ENCODE data around the gene PSMD14.
"Not testable (repeated sequence)": the region's sequence is repeated elsewhere in the genome, so short reads cannot be mapped to it uniquely, and the experiment has no call there.

The PSMD14 gene

DNA sequence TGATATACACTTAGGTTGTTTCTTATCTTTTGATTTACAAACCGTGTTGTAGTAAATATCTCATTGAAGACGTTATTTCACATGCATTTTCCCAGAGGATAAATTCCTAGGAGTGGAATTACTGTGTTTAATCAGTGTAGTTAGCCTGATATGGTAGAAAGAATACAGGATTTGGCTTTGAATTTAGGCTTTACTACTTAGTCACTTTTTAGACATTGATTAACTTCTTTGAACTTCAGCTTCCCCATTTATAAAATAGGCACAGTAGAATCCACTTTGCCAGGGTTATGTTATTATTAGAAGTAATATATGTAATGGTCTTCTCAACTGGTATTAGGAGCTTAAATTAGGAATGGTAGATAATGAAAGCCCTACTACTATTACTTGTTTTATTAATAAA lies 27.4 kb downstream of the PSMD14 start:
- Histone ChIP-seq H3K36me3 (no peaks in the 10 kb centered on the region), H3K27ac (no peak overlapping the region), H3K27me3 (no peaks in the 10 kb centered on the region), H3K9me3 (no peaks in the 10 kb centered on the region), H3K4me3 (no peak overlapping the region), H3K4me1 (peaks cover 0 to 25% (median 7%) of the 10 kb centered on the region in 4 donors)
- TF ChIP-seq, protein P1, sequence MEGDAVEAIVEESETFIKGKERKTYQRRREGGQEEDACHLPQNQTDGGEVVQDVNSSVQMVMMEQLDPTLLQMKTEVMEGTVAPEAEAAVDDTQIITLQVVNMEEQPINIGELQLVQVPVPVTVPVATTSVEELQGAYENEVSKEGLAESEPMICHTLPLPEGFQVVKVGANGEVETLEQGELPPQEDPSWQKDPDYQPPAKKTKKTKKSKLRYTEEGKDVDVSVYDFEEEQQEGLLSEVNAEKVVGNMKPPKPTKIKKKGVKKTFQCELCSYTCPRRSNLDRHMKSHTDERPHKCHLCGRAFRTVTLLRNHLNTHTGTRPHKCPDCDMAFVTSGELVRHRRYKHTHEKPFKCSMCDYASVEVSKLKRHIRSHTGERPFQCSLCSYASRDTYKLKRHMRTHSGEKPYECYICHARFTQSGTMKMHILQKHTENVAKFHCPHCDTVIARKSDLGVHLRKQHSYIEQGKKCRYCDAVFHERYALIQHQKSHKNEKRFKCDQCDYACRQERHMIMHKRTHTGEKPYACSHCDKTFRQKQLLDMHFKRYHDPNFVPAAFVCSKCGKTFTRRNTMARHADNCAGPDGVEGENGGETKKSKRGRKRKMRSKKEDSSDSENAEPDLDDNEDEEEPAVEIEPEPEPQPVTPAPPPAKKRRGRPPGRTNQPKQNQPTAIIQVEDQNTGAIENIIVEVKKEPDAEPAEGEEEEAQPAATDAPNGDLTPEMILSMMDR (IDR thresholded peaks at IDR 0.05): no peak
- DNase-seq: no peak
- intact Hi-C loops (cut with DNase I; ENCODE audit: low total_unique reads): no loop called here

DNA sequence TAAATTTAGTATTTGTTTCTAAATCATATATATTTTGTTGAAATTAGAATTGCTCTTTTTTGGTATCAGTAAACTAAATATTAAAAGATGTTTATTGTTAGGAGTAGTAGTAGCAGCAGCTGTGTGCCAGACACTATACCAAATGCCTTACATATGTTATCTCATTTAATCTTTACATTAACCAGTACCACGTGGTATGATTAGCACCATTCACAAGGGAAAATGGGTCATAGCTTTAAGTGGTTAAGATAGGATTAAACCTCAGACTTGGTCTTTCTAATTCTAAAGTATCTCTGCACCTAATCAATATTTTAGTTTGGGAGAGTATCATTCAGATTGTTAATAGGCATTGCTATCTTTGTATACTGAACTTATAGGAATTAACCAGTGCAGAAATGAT lies 29.0 kb downstream of the PSMD14 start:
- TF ChIP-seq, protein P1 (IDR thresholded peaks at IDR 0.05): no peak
- Histone ChIP-seq H3K4me1 (peaks cover 0 to 15% (median 7%) of the 10 kb centered on the region in 4 donors), H3K4me3 (no peak overlapping the region), H3K9me3 (no peaks in the 10 kb centered on the region), H3K36me3 (no peaks in the 10 kb centered on the region), H3K27me3 (no peaks in the 10 kb centered on the region), H3K27ac (no peak overlapping the region)
- DNase-seq: no peak
- intact Hi-C loops (cut with DNase I; ENCODE audit: low total_unique reads): no loop called here

DNA sequence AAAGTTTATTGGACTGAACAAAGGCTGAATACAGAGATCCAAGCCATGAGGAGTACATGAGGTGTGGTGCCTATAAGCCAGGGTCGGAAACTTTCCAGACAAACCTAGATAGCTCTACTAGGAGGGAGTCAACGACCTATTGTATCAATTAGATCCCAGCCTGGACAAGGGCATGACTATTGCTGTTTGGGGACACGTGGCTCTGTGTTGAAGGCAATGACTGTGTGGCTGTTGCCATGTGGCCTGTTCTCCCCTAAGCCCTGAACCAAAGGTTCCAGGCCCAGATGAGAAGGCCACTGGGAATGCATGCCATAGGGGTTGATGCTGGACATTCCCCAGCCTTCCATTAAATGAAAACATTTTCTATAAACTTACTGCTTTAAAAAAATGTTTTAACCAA lies 31.3 kb downstream of the PSMD14 start:
- H3K27ac ChIP-seq; DNase-seq; intact Hi-C loops (cut with DNase I; ENCODE audit: low total_unique reads); H3K9me3 ChIP-seq; H3K27me3 ChIP-seq; H3K4me1 ChIP-seq; H3K4me3 ChIP-seq; H3K36me3 ChIP-seq: not testable (repeated sequence)

DNA sequence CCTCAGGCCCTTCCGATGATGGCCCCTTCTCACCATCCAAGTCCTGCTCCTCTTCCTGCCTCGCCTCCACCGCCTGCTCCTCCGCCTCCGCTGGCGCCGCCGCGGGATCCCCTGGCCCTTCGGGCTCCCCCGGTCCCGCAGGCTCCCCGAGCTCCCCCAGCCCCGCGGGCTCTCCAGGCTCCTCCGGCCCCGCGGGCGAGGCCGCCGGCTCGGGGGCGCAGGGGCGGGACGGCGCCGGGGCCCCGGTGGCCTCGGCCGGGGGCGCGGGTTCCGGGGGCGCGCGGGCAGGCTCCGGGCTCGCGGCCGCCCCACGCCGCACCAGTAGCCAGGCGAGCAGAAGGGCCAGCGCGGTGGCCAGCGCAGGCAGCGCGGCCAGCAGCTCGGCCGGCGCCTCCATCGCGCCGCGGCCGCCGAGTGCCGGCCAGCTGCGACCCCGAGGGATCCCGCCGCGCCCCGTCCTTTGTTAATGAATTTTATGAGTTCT lies 32.7 kb downstream of the PSMD14 start:
- H3K27ac ChIP-seq; H3K27me3 ChIP-seq; H3K4me1 ChIP-seq; intact Hi-C loops (cut with DNase I; ENCODE audit: low total_unique reads); H3K36me3 ChIP-seq; H3K4me3 ChIP-seq; H3K9me3 ChIP-seq; DNase-seq: not testable (repeated sequence)

DNA sequence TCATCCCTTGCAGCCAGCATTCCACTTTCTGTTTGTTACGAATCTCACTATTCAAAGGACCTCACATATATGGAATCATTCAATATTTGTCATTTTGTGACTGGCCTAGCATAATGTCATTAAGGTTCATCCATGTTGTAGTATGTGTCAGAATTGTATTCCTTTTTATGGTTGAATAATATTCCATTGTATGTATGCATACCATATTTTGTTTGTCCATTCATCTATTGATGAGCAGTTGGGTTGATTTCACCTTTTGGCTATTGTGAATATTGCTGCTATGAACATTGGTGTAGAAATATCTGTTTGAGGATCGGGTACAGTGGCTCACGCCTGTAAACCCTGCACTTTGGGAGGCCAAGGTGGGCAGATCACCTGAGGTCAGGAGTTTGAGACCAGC lies 35.0 kb downstream of the PSMD14 start:
- no peaks in the 10 kb centered on the region for H3K27me3 ChIP-seq
- no peak for DNase-seq
- H3K4me3 ChIP-seq: no peak overlapping the region
- no peak overlapping the region for H3K27ac ChIP-seq
- intact Hi-C loops (cut with DNase I; ENCODE audit: low total_unique reads): no loop called here
- TF ChIP-seq, protein P1 (IDR thresholded peaks at IDR 0.05): no peak
- H3K36me3 ChIP-seq: no peaks in the 10 kb centered on the region
- peaks cover 0 to 5% (median 2%) of the 10 kb centered on the region in 4 donors for H3K4me1 ChIP-seq
- no peaks in the 10 kb centered on the region for H3K9me3 ChIP-seq

DNA sequence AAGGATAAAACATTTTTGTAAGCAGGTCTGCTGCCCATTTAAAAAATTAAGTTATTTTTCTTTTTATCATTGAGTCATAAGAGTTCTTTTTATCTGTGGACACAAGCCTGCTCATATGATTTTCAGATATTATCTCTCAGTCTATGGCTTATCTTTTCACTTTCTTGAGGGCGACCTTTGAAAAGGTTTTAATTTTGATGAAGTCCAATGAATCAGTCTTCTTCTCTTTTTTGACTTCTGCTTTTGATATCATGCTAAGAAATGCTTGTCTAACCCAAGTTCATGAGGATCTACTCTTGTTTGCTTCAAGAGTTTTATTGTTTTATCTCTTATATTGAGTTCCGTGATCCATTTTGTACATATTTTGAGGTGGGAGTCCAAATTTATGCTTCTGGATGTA lies 36.5 kb downstream of the PSMD14 start:
- intact Hi-C loops (cut with DNase I; ENCODE audit: low total_unique reads): no loop called here
- Histone ChIP-seq H3K4me1 (peaks cover 0 to 14% (median 2%) of the 10 kb centered on the region in 4 donors), H3K27ac (no peak overlapping the region), H3K27me3 (no peaks in the 10 kb centered on the region), H3K4me3 (no peak overlapping the region), H3K9me3 (no peaks in the 10 kb centered on the region), H3K36me3 (no peaks in the 10 kb centered on the region)
- TF ChIP-seq, protein P1 (IDR thresholded peaks at IDR 0.05): no peak
- no peak for DNase-seq

DNA sequence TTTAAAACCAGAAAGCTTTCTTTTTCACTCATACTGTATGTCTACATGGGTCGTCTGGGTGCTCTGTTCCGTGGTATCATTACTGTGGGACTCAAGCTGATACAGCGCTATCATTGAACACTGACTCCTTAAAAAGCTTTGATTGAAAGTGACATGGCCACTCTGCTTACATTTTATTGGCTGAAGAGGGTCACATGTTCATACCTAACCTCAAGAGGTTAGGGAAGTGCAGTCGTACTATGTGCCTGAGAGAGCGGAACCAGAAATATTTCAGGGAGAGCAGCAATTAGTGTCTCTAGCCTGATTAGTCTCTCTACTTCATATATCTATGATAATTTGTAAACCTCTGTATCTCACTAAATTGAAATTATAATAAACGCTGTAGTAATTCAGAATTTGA lies 43.5 kb downstream of the PSMD14 start:
- Histone ChIP-seq H3K27me3 (no peaks in the 10 kb centered on the region), H3K36me3 (no peaks in the 10 kb centered on the region), H3K9me3 (no peaks in the 10 kb centered on the region), H3K4me3 (no peak overlapping the region), H3K4me1 (peaks cover 0 to 36% (median under 1%) of the 10 kb centered on the region in 4 donors), H3K27ac (no peak overlapping the region)
- TF ChIP-seq, protein P1 (IDR thresholded peaks at IDR 0.05): no peak
- intact Hi-C loops (cut with DNase I; ENCODE audit: low total_unique reads): no loop called here
- DNase-seq: no peak

Data from tibial artery (tissue), 4 donors.